Measurements from ENCODE around the gene GHRHR.
A peak's percentile ranks its signal among the peaks of the same experiment; 100 is the strongest.

Gene GHRHR

DNA sequence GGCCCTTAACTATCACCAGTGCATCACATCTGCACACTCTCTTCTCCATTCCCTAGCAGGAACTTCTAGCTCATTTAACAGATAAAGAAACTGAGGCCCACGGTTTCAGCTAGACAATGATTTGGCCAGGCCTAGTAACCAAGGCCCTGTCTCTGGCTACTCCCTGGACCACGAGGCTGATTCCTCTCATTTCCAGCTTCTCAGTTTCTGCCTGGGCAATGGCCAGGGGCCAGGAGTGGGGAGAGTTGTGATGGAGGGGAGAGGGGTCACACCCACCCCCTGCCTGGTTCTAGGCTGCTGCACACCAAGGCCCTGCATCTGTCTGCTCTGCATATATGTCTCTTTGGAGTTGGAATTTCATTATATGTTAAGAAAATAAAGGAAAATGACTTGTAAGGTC lies 38.6 kb upstream of the GHRHR start:
- H3K36me3 ChIP-seq: peaks cover 44 to 64% (median 62%) of the 10 kb centered on the region in 3 donors
- no peak overlapping the region for H3K4me3 ChIP-seq
- intact Hi-C loops (cut with DNase I; ENCODE audit: low total_unique reads): no loop called here
- peaks cover 0 to 23% (median 21%) of the 10 kb centered on the region in 4 donors for H3K4me1 ChIP-seq
- H3K9me3 ChIP-seq: peaks cover 0 to 7% (median 0%) of the 10 kb centered on the region in 3 donors
- TF ChIP-seq, protein P1, sequence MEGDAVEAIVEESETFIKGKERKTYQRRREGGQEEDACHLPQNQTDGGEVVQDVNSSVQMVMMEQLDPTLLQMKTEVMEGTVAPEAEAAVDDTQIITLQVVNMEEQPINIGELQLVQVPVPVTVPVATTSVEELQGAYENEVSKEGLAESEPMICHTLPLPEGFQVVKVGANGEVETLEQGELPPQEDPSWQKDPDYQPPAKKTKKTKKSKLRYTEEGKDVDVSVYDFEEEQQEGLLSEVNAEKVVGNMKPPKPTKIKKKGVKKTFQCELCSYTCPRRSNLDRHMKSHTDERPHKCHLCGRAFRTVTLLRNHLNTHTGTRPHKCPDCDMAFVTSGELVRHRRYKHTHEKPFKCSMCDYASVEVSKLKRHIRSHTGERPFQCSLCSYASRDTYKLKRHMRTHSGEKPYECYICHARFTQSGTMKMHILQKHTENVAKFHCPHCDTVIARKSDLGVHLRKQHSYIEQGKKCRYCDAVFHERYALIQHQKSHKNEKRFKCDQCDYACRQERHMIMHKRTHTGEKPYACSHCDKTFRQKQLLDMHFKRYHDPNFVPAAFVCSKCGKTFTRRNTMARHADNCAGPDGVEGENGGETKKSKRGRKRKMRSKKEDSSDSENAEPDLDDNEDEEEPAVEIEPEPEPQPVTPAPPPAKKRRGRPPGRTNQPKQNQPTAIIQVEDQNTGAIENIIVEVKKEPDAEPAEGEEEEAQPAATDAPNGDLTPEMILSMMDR (IDR thresholded peaks at IDR 0.05): no peak
- H3K27me3 ChIP-seq: no peaks in the 10 kb centered on the region
- DNase-seq: peak in 1 of 2 donors; percentile 48
- no peak overlapping the region for H3K27ac ChIP-seq

DNA sequence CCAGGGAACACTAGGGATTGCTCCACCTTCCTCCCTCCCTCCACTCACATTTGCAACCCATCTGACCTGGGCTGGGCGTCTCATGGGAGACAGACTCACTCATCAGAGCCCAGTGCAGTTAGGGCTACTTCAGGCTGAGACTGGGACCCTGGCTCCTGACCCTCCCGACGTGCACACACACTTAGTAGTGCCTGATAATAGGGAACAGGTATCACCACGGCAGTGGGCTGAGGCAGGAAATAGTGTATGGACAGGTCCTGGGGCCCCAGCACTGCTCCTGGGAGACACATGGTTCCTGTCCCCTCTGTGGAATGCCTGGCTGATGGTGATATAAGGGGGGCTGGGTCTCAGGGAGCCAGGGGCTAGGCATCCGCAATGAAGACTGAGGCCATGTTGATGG lies 37.8 kb upstream of the GHRHR start:
- peak; percentile 18 to 48 for DNase-seq
- TF ChIP-seq, protein P1 (IDR thresholded peaks at IDR 0.05): no peak
- intact Hi-C loops (cut with DNase I; ENCODE audit: low total_unique reads): no loop called here
- Histone ChIP-seq H3K27ac (no peak overlapping the region), H3K4me1 (peaks cover 0 to 15% (median 13%) of the 10 kb centered on the region in 4 donors), H3K9me3 (peaks cover 0 to 7% (median 0%) of the 10 kb centered on the region in 3 donors), H3K4me3 (no peak overlapping the region), H3K27me3 (no peaks in the 10 kb centered on the region), H3K36me3 (peaks cover 44 to 64% (median 62%) of the 10 kb centered on the region in 3 donors)

DNA sequence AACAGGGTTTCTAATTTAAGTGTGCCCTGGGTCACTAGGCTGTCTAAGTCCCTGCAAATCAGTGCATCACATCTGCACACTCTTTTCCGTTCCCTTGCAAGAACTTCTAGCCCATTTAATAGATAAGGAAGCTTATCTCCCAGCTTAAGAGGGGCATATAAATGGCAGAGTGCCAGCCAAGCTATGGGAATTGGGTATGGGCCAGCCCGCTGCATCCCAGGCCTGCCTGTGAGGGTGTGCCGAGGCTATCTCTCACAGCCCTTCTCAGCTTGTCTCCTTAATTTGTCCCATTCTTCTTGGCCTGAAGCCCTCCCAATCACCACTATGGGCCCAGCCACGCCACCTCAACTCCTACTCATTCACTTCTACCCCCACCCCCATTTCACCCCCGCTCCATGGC lies 37.4 kb upstream of the GHRHR start:
- H3K27ac ChIP-seq: no peak overlapping the region
- H3K4me1 ChIP-seq: peaks cover 0 to 11% (median 10%) of the 10 kb centered on the region in 4 donors
- TF ChIP-seq, protein P1 (IDR thresholded peaks at IDR 0.05): no peak
- intact Hi-C loops (cut with DNase I; ENCODE audit: low total_unique reads): no loop called here
- peaks cover 44 to 64% (median 62%) of the 10 kb centered on the region in 3 donors for H3K36me3 ChIP-seq
- H3K9me3 ChIP-seq: peaks cover 0 to 7% (median 0%) of the 10 kb centered on the region in 3 donors
- H3K4me3 ChIP-seq: no peak overlapping the region
- DNase-seq: peak; percentile 19 to 54
- H3K27me3 ChIP-seq: no peaks in the 10 kb centered on the region

DNA sequence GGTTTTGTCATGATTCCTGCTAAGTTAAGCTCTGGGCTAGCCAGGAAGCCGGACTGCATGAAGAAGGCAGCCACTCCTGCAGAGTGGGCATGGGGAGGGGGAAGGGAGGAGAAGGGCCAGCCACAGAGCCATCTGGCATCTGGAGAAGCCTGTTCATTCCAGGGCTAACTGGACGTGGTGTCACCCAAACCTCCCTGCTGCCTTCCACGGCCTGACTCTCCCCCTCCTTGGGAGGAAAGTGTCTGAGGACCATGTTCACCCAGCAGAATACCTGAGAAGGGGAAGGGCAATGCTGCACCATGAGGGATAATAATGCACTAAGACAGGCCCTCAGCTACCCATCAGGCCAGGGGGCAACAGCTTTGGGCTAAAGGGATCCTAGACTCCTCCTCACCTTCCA lies 36.7 kb upstream of the GHRHR start:
- no peak overlapping the region for H3K27ac ChIP-seq
- H3K9me3 ChIP-seq: peaks cover 0 to 7% (median 0%) of the 10 kb centered on the region in 3 donors
- H3K27me3 ChIP-seq: no peaks in the 10 kb centered on the region
- no peak overlapping the region for H3K4me3 ChIP-seq
- peaks cover 44 to 62% (median 56%) of the 10 kb centered on the region in 3 donors for H3K36me3 ChIP-seq
- H3K4me1 ChIP-seq: peaks cover 0 to 4% (median 3%) of the 10 kb centered on the region in 4 donors
- intact Hi-C loops (cut with DNase I; ENCODE audit: low total_unique reads): no loop called here
- TF ChIP-seq, protein P1 (IDR thresholded peaks at IDR 0.05): no peak
- no peak for DNase-seq

DNA sequence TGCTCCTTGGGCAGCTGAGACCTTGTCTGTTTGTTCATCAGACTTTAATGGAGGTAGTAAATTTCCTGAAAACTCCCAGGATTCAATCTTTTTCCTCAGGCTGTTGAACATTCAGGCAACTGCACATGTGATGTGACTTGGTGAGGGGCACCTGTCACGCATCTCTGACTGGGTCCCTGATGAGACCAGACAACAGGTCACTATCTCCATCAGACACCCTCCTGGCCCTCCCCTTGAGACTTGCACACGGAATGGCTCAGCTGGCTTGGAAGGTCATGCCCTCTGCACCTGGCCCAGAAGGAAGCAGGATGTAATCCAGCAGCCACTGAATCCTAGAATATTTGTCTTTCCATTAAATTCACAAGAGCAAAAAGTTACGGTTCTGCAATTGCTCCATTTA lies 36.2 kb upstream of the GHRHR start:
- H3K27ac ChIP-seq: no peak overlapping the region
- peak in 1 of 2 donors; percentile 28 for DNase-seq
- peaks cover 41 to 57% (median 51%) of the 10 kb centered on the region in 3 donors for H3K36me3 ChIP-seq
- no peak overlapping the region for H3K4me3 ChIP-seq
- H3K4me1 ChIP-seq: no peaks in the 10 kb centered on the region
- no peaks in the 10 kb centered on the region for H3K27me3 ChIP-seq
- TF ChIP-seq, protein P1 (IDR thresholded peaks at IDR 0.05): no peak
- intact Hi-C loops (cut with DNase I; ENCODE audit: low total_unique reads): no loop called here
- peaks cover 0 to 7% (median 0%) of the 10 kb centered on the region in 3 donors for H3K9me3 ChIP-seq
